ENCODE data around the gene ENG.

DNA sequence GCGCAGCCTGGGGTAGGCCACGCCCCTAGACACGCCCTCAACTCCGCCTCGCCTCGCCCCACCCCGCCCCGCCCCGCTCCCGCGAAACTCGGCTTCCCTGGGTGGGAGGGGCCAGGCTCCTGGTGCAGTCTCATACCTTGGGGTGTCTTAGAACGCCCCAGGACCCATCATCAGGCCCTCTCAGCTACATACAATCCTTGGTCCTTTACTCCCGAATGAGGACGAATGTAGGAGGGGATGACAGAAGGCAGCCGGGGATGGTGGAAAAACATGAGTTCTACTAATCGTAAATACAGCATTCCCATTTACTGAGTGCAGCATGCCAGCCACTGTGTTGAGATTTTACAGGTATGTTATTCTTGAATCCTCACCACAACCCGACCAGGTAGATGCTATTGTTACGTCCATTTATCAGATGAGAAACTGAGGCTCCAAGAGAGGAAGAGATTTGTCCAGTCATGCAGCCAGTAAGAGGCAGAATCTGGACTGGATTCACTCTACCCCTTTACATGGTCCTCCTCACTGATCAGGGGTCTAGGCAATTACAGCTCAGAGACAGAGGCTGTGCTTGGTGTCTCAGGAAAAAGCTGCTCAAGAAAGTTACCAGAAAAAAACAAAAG is 82.8 kb downstream of the ENG start:
- TF ChIP-seq, protein P1, sequence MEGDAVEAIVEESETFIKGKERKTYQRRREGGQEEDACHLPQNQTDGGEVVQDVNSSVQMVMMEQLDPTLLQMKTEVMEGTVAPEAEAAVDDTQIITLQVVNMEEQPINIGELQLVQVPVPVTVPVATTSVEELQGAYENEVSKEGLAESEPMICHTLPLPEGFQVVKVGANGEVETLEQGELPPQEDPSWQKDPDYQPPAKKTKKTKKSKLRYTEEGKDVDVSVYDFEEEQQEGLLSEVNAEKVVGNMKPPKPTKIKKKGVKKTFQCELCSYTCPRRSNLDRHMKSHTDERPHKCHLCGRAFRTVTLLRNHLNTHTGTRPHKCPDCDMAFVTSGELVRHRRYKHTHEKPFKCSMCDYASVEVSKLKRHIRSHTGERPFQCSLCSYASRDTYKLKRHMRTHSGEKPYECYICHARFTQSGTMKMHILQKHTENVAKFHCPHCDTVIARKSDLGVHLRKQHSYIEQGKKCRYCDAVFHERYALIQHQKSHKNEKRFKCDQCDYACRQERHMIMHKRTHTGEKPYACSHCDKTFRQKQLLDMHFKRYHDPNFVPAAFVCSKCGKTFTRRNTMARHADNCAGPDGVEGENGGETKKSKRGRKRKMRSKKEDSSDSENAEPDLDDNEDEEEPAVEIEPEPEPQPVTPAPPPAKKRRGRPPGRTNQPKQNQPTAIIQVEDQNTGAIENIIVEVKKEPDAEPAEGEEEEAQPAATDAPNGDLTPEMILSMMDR (IDR thresholded peaks at IDR 0.05): no peak
- no peak for TF ChIP-seq POLR2A (IDR thresholded peaks at IDR 0.05)
